Measurements from ENCODE around the gene SCARF2.

SCARF2 gene

DNA sequence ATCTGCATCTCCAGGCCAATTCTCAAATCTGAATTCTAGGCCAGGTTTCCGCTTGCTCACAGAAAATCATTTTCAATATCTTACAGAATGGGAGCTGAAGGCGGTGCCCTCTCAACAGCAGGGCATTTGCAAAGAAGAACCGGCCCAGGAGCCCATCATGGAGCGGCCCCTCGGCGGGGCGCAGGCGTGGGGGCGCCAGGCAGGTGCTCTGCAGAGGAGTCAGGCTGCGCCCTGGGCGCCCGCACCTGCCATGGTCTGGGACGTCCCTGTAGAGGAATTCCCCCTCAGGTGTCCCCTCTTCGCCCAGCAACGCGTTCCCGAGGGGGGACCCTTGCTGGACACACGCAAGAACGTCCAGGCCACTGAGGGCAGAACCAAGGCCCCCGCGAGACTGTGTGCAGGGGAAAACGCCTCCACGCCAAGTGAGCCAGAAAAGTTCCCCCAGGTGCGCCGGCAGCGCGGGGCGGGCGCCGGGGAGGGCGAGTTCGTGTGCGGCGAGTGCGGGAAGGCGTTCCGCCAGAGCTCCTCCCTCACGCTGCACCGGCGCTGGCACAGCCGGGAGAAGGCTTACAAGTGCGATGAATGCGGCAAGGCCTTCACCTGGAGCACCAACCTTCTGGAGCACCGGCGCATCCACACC, 32.2 kb downstream of the SCARF2 start:
- TF ChIP-seq JUND (IDR thresholded peaks at IDR 0.05; ENCODE audit: low read depth) = no peak
- in situ Hi-C loops (cut with HindIII; ENCODE audit: low pct_unique_long_range_greater_than_20kb, low sequenced_read_pairs) = no loop called here
- DNase-seq (ENCODE audit: low read depth in 1 of 2, low spot score in 1 of 2) = no peak

- TF ChIP-seq JUND (IDR thresholded peaks at IDR 0.05; ENCODE audit: low read depth) = no peak
- DNase-seq (ENCODE audit: low read depth in 1 of 2, low spot score in 1 of 2) = no peak
- in situ Hi-C loops (cut with HindIII; ENCODE audit: low pct_unique_long_range_greater_than_20kb, low sequenced_read_pairs) = no loop called here
Observed at GRCh38 chr22:20404881-20405280, 32.7 kb downstream of the SCARF2 start.

GRCh38 chr22:20403779-20404140, 33.9 kb downstream of the SCARF2 start:
- in situ Hi-C loops (cut with HindIII; ENCODE audit: low pct_unique_long_range_greater_than_20kb, low sequenced_read_pairs) = no loop called here
- no peak for DNase-seq (ENCODE audit: low read depth in 1 of 2, low spot score in 1 of 2)

GRCh38 chr22:20402960-20403778, 34.5 kb downstream of the SCARF2 start:
- no peak for DNase-seq (ENCODE audit: low read depth in 1 of 2, low spot score in 1 of 2)
- in situ Hi-C loops (cut with HindIII; ENCODE audit: low pct_unique_long_range_greater_than_20kb, low sequenced_read_pairs) = no loop called here

More at GRCh38 chr22:20403779-20404140, 33.9 kb downstream of the SCARF2 start:
- TF ChIP-seq JUND (IDR thresholded peaks at IDR 0.05; ENCODE audit: low read depth) = no peak

DNA sequence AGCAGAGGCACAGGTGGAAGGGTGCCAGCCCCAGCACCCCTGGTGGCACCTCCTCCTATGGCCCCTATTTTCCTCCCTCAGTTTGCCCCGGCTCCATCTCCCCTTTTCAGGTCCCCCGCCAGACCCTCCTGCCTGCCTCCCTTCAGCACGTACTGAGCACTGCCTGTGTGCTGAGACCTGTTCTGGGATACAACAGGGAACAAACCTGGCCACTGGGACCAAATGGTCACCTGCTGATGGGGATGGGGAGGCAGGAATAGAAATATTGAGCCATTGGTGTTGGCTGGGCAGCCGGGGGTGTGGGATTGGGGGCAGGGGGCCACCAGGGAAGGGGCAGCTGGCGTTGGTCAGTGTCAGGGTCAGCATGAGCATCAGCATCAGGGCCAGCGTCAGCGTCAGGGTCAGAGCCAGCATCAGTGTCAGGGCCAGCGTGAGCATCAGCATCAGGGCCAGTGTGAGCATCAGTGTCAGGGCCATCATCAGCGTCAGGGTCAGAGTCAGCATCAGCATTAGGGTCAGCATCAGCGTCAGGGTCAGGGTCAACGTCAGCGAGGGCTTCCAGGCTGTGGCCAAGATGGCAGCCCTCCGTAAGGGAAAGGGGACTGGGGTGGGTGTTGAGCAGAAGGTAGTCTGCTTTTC, 36.1 kb downstream of the SCARF2 start:
- no peak for TF ChIP-seq JUND (IDR thresholded peaks at IDR 0.05; ENCODE audit: low read depth)
- in situ Hi-C loops (cut with HindIII; ENCODE audit: low pct_unique_long_range_greater_than_20kb, low sequenced_read_pairs) = no loop called here
- DNase-seq (ENCODE audit: low read depth in 1 of 2, low spot score in 1 of 2) = no peak

More at GRCh38 chr22:20402960-20403778, 34.5 kb downstream of the SCARF2 start:
- no peak for TF ChIP-seq JUND (IDR thresholded peaks at IDR 0.05; ENCODE audit: low read depth)

DNA sequence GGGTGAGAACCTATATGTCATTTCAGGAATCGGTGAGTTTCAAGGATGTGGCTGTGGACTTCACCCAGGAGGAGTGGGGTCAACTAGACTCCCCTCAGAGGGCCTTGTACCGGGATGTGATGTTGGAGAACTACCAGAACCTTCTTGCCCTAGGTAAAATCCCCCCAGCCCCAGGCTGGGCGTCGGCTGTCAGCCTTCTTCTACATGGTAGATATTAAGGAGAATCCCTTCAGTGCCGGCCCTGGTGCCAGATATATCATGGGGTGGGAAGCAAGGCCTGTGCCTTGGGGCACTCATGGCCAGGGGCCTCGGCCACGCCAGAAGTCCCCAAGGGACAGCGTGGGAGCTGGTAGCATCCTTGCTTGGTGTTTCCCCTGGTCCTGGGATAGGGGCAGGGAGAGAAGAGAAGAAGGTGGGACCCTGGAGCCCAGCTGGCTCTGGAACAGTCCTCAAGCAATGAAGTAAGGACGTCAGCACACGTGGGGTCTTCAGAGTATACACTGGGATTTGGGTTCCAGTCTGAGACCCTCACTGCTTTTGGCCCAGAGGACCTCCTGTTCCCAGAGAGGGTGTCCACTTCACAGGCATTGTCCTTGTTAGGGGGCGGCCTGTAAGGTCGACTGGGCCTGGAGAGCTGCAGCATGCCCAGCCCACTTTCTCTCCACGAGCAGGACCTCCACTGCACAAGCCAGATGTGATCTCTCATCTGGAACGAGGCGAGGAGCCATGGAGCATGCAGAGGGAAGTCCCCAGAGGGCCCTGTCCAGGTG, 36.8 kb downstream of the SCARF2 start:
- in situ Hi-C loops (cut with HindIII; ENCODE audit: low pct_unique_long_range_greater_than_20kb, low sequenced_read_pairs) = no loop called here
- TF ChIP-seq JUND (IDR thresholded peaks at IDR 0.05; ENCODE audit: low read depth) = no peak
- no peak for DNase-seq (ENCODE audit: low read depth in 1 of 2, low spot score in 1 of 2)

DNA sequence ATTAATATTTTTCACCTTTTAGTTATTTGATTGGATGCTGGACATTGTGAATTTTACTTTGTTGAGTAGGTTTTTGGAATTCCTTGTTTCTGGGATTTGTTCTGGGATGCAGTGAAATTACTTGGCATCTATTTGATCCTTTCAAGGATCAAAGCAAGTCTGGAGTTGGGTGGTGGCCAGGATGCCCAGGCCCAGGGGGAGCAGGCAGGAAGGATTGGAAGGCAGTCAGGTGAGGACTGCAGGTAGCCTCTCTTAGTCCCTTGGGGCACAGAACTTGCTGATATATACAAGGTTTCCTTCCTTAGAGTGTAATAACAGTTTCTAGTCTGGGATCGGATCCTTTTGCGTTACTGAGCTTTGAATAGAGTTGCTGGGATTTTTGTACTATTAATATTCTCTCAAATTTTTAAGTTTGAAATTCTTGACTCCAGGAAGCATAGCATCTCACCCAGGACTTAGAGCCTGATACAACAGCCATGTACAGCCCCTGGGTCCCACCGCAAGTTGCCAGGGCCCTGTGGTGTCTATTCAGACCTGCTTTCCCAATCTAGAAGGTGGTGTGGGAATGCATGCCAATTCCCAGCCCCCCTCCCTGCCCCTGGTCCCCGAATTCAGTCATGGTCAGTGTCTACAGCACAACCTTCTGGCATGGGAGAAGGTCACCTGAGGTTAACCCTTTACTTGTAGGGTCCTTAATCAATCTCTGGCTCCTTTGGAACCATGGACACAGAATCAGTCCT, 37.6 kb downstream of the SCARF2 start:
- DNase-seq (ENCODE audit: low read depth in 1 of 2, low spot score in 1 of 2) = no peak

DNA sequence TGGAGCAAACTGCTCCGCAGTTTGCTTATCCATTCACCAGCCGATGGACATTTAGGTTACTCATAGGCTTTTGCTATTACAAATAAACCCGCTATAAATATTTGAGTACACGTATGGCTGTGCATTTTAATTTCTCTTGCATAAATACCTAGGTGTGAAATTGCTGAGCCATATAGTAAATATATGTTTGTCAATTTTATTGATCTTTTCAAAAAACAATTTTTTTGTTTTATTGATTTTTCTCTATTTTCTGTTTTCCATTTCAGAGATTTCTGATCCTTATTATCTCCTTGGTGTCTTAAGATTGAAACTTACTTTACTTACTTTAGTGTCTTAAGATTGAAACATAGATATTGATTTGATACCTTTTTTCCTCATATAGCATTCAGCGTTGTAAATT, 39.2 kb downstream of the SCARF2 start:
- in situ Hi-C loops (cut with HindIII; ENCODE audit: low pct_unique_long_range_greater_than_20kb, low sequenced_read_pairs) = no loop called here
- DNase-seq (ENCODE audit: low read depth in 1 of 2, low spot score in 1 of 2) = no peak
- TF ChIP-seq JUND (IDR thresholded peaks at IDR 0.05; ENCODE audit: low read depth) = no peak

More for the DNA sequence above, 37.6 kb downstream of the SCARF2 start:
- in situ Hi-C loops (cut with HindIII; ENCODE audit: low pct_unique_long_range_greater_than_20kb, low sequenced_read_pairs) = no loop called here
- TF ChIP-seq JUND (IDR thresholded peaks at IDR 0.05; ENCODE audit: low read depth) = no peak

- in situ Hi-C loops (cut with HindIII; ENCODE audit: low pct_unique_long_range_greater_than_20kb, low sequenced_read_pairs) = no loop called here
- TF ChIP-seq JUND (IDR thresholded peaks at IDR 0.05; ENCODE audit: low read depth) = no peak
- DNase-seq (ENCODE audit: low read depth in 1 of 2, low spot score in 1 of 2) = no peak
Observed at GRCh38 chr22:20397498-20397897, 40.1 kb downstream of the SCARF2 start.

GRCh38 chr22:20396639-20397038, 41.0 kb downstream of the SCARF2 start:
- no peak for TF ChIP-seq JUND (IDR thresholded peaks at IDR 0.05; ENCODE audit: low read depth)
- DNase-seq (ENCODE audit: low read depth in 1 of 2, low spot score in 1 of 2) = no peak
- in situ Hi-C loops (cut with HindIII; ENCODE audit: low pct_unique_long_range_greater_than_20kb, low sequenced_read_pairs) = no loop called here

DNA sequence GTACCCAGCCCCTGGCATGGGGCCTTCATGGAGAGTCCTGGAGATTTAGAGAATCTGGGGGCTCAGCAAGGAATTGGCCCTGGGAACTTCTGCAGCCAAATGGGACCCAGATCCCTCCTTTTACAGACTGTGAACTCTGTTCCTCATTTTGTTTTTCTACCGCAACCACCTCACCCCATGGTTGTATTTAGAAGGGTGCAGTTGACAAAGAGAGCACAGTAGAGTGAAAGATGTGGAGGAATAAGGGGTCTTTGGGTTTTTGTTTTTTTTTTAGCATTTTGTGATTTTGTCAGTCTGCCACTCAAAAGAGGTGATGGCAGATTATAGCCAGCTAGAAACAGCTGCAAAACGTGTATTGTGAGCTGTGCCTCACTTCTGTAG, 41.7 kb downstream of the SCARF2 start:
- TF ChIP-seq JUND (IDR thresholded peaks at IDR 0.05; ENCODE audit: low read depth) = no peak
- DNase-seq (ENCODE audit: low read depth in 1 of 2, low spot score in 1 of 2) = no peak
- in situ Hi-C loops (cut with HindIII; ENCODE audit: low pct_unique_long_range_greater_than_20kb, low sequenced_read_pairs) = no loop called here

All from T47D (cell line).